HepG2 (cell line): ENCODE data around the gene TSPAN31. TPM values are rescaled to one million over a fixed set of nuclear protein-coding genes. Genes with fewer than 3 reads are reported as not detected.

Experiments
- ATAC-seq: fragments of 200-7000 bp; cut with Tn5 transposase; 3 replicates; pipeline ENCODE4 v1.9.1; 2020; ENCODE audit warnings: mild to moderate bottlenecking, moderate library complexity
- BruUV-seq: library from RNA; stranded (reverse); fragments of 400-500 nt; replicated peaks from 2 replicates; lab custom pipeline; 2021; lab: Mats Ljungman, UMichigan
- CTCF ChIA-PET: fragments of 300-600 bp; formaldehyde crosslinking; extraction: SDS; loops from one replicate; lab custom pipeline; 2021; ENCODE audit warnings: low total read pairs, inconsistent platforms, low intra/inter-chr PET ratio; lab: Yijun Ruan, JAX
- POLR2A ChIA-PET: fragments of 350-600 bp; sonication (Branson Sonifier 250); formaldehyde crosslinking; loops from one replicate; lab custom pipeline; 2020; ENCODE audit warnings: antibody characterized with exemption, inconsistent platforms; lab: Yijun Ruan, JAX
- DNase-seq: peaks from one replicate; pipeline ENCODE4 v3.0.0-alpha.2; 2015; ENCODE audit warnings: low spot score
- FAIRE-seq: peaks from 3 replicates; lab custom pipeline; 2011; peaks lifted over from hg19 to GRCh38; lab: Jason Lieb, UNC
- H2AFZ ChIP-seq: one replicate; pipeline ENCODE4 v1.6.1; 2011; ENCODE audit warnings: low read length, inconsistent platforms
- H3K27ac ChIP-seq: fragments of 300-600 bp; 3 replicates; pipeline ENCODE4 v1.8.0; 2011; ENCODE audit warnings: mixed run types, mild to moderate bottlenecking, mixed read lengths, low read length, inconsistent platforms; ENCODE audit not compliant: insufficient read depth; ENCODE audit errors: extremely low read length
- H3K27me3 ChIP-seq, 2 experiments: fragments of 200-600 bp in 1 of 2; 2 replicates in 1 of 2; 3 replicates in 1 of 2; pipeline versions ENCODE4 v1.6.0 to v1.8.0; 2011; ENCODE audit warnings: low read length in 2 of 2, mild to moderate bottlenecking in 2 of 2, moderate library complexity in 2 of 2, inconsistent platforms in 1 of 2; ENCODE audit not compliant: insufficient read depth in 2 of 2, control insufficient read depth in 1 of 2
- H3K36me3 ChIP-seq, 2 experiments: fragments of 200-600 bp in 1 of 2; replicated peaks in 1 of 2; 2 replicates in 1 of 2; 3 replicates in 1 of 2; pipeline versions ENCODE4 v1.5.1 to v1.8.0; 2011; ENCODE audit warnings: low read length in 2 of 2, inconsistent platforms in 1 of 2; ENCODE audit not compliant: insufficient read depth in 2 of 2, control insufficient read depth in 1 of 2
- H3K4me1 ChIP-seq: 2 replicates; pipeline ENCODE4 v1.5.1; 2012; ENCODE audit warnings: low read length, inconsistent platforms; ENCODE audit not compliant: insufficient read depth
- H3K4me2 ChIP-seq: 2 replicates; pipeline ENCODE4 v1.6.0; 2011; ENCODE audit warnings: low read depth, low read length, inconsistent platforms
- H3K4me3 ChIP-seq, 3 experiments: fragments of 200-600 bp in 1 of 3; sonication (generic), shearing (Covaris generic) in 1 of 3; replicated peaks in 1 of 3; 2 replicates each; pipeline ENCODE4 v1.5.1; 2011 to 2016; ENCODE audit warnings: low read length in 3 of 3, inconsistent platforms in 2 of 3, low read depth in 2 of 3, mild to moderate bottlenecking in 2 of 3, control low read depth in 1 of 3, mixed read lengths in 1 of 3; ENCODE audit not compliant: insufficient read depth in 1 of 3
- H3K79me2 ChIP-seq: one replicate; pipeline ENCODE4 v1.6.1; 2011; ENCODE audit warnings: low read length, inconsistent platforms; ENCODE audit not compliant: insufficient read depth
- H3K9ac ChIP-seq: 2 replicates; pipeline ENCODE4 v1.6.0; 2011; ENCODE audit warnings: mild to moderate bottlenecking, low read depth, low read length, inconsistent platforms; ENCODE audit not compliant: insufficient read depth
- H3K9me3 ChIP-seq: 2 replicates; pipeline ENCODE4 v1.5.1; 2012; ENCODE audit warnings: mild to moderate bottlenecking, low read length
- H4K20me1 ChIP-seq: 2 replicates; pipeline ENCODE4 v1.6.0; 2011; ENCODE audit warnings: inconsistent platforms, mild to moderate bottlenecking, low read length, moderate library complexity; ENCODE audit not compliant: insufficient read depth
- AGO2 ChIP-seq: fragments of 200-400 bp; formaldehyde crosslinking; optimal IDR thresholded peaks from 2 replicates; pipeline ENCODE3; 2017; ENCODE audit warnings: mild to moderate bottlenecking, low read depth, low read length, moderate library complexity
- AKAP8 ChIP-seq: sonication (generic); formaldehyde crosslinking; IDR thresholded peaks from 2 replicates; pipeline ENCODE4 v1.5.1; 2020; ENCODE audit warnings: mild to moderate bottlenecking, missing genetic modification reagents
- ATM ChIP-seq: fragments of 450-650 bp; IDR thresholded peaks from 2 replicates; pipeline ENCODE4 v1.7.1; 2017; ENCODE audit warnings: mild to moderate bottlenecking, borderline replicate concordance
- EP300 ChIP-seq, 3 experiments: sonication (generic) in 1 of 3; formaldehyde crosslinking in 1 of 3; IDR thresholded peaks; 2 replicates each; pipeline versions ENCODE4 v1.5.1 to v1.6.1; 2011 to 2020; ENCODE audit warnings: low read depth in 2 of 3, low read length in 2 of 3, borderline replicate concordance in 1 of 3, improper control_type of control experiment in 1 of 3, mild to moderate bottlenecking in 1 of 3, missing genetic modification reagents in 1 of 3, moderate library complexity in 1 of 3
- ISX ChIP-seq: sonication (generic); formaldehyde crosslinking; conservative IDR thresholded peaks from 2 replicates; pipeline ENCODE4 v1.5.0; 2020; ENCODE audit warnings: missing genetic modification reagents
- ZNF253 ChIP-seq: sonication (generic); formaldehyde crosslinking; IDR thresholded peaks from 2 replicates; pipeline ENCODE4 v1.8.0; 2022; ENCODE audit warnings: mild to moderate bottlenecking, missing genetic modification reagents, borderline replicate concordance
- ZNF598 ChIP-seq: sonication (generic); formaldehyde crosslinking; IDR thresholded peaks from 2 replicates; pipeline ENCODE4 v1.5.1; 2020; ENCODE audit warnings: mild to moderate bottlenecking, missing genetic modification reagents, borderline replicate concordance
- WGBS: methylation state at CpG from one replicate; pipeline ENCODE4 v1.1.6; 2017; ENCODE audit warnings: low lambda C conversion rate; 5-methylcytosine and 5-hydroxymethylcytosine counted together
- in situ Hi-C: cut with HindIII; loops from 2 replicates; pipeline ENCODE4 v1.10.0; 2017; ENCODE audit warnings: low pct_unique_long_range_greater_than_20kb; ENCODE audit not compliant: extremely low pct_ligation_motif_present
- intact Hi-C: fragments of 100-400 bp; cut with micrococcal nuclease; formaldehyde crosslinking; loops from one replicate; pipeline ENCODE4 v1.10.0; 2022; ENCODE audit not compliant: unreplicated experiment
- polyA plus RNA-seq, 8 experiments: library from polyadenylated mRNA; depleted of rRNA in 3 of 8; stranded (reverse) in 7 of 8; unstranded in 1 of 8; fragments of >200 nt; fragmentation: Illumina TruSeq in 4 of 8; extraction: Trizol in 4 of 8; gene quantifications; 2 replicates each; pipeline versions ENCODE4 v1.2.1 to v1.2.3, GENCODE V29; 2011 to 2016; ENCODE audit warnings: low read depth in 4 of 8, missing spikeins in 1 of 8, mixed read lengths in 1 of 8; ENCODE audit not compliant: insufficient read depth in 1 of 8
- total RNA-seq, 5 experiments: library from RNA; depleted of rRNA; stranded (reverse); fragments of >200 nt; fragmentation: Illumina TruSeq; extraction: Trizol; gene quantifications; 2 replicates each; pipeline ENCODE4 v1.2.3, GENCODE V29; 2016; ENCODE audit warnings: low read depth in 1 of 5
- TF ChIP-seq, protein P1 (sequence below): sonication (generic); formaldehyde crosslinking; IDR thresholded peaks from 2 replicates; pipeline ENCODE4 v1.8.1; 2023; ENCODE audit warnings: mild to moderate bottlenecking, moderate library complexity, missing genetic modification reagents
- TF ChIP-seq, protein P2 (sequence below): sonication (generic); formaldehyde crosslinking; IDR thresholded peaks from 2 replicates; pipeline ENCODE4 v1.9.0; 2021; ENCODE audit warnings: missing genetic modification reagents, mild to moderate bottlenecking, borderline replicate concordance

Gene TSPAN31
- total and polyA plus RNA-seq, 2 of the 13 experiments (the other 11 are each of a cell fraction or from before 2014, with no cell fraction given) = 10.4 to 24.6 TPM

DNA sequence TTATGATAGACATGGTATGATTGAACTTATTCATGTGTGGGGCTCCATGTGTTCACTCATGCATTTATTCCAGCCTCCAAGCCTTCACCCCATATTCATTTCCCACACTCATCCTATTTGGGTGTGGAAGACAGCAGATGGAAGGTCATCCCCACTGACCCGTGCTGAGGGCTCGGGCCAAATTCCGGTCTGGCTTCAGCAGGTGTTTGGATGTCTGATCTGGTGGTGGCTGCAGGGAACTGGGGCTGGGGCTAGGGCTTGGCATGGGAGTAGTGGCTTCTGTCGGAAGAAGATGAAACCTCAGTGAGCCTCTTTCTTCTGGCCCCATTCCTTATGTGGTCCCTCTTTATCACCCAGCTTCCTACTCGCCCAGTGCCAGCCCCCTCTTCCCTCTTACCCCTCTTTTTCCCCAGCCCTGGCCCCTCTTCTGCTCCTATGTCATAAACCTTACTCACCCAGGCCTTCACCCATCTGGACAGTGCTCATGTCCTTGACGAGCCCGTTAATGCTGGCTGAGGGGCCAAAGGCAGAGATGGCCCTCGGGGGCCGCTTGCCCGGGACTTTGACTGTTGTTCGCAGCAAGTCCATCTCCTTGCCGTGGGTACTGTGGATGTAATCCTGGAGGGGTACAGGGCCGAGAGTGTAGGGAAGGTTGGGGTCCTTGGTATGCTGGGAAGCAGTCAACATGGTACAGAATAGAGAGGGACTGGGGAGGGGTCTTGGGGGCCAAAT lies 14.3 kb upstream of the TSPAN31 start:
- no peaks in the 10 kb centered on the region for H3K36me3 ChIP-seq
- no peak overlapping the region for H3K4me2 ChIP-seq
- peaks cover 2 to 38% of the 10 kb centered on the region in 2 experiments; a peak in 4 of 5 replicates for H3K27me3 ChIP-seq
- DNase-seq (no peak), FAIRE-seq (no peak), ATAC-seq (no peak)
- TF ChIP-seq AKAP8 (no peak), ATM (no peak), ISX (CRISPR knock-in tag) (no peak), EP300 (IDR thresholded peaks at IDR 0.05; ENCODE audit: low read depth in 2 of 2, low read length in 2 of 2) (no peak), EP300 (CRISPR knock-in tag; IDR thresholded peaks at IDR 0.05; ENCODE audit: borderline replicate concordance) (no peak), ZNF253 (no peak), AGO2 (no peak), ZNF598 (CRISPR knock-in tag) (no peak)
- TF ChIP-seq, protein P1, sequence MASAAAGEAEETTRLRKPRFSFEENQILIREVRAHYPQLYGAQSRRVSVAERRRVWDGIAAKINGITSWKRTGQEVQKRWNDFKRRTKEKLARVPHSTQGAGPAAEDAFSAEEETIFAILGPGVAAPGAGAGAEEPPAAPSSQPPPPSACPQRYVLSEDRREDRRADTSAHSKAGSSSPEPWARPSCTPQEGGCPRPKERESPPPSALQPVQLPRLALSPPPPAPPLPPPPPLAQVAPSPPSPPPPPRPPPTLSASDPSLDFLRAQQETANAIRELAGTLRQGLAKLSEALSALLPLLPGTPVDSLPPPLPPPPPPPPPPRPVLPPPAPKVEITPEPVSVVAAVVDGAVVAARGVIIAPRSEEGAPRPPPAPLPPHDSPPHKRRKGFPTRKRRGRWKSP (CRISPR knock-in tag) = no peak
- TF ChIP-seq, protein P2, sequence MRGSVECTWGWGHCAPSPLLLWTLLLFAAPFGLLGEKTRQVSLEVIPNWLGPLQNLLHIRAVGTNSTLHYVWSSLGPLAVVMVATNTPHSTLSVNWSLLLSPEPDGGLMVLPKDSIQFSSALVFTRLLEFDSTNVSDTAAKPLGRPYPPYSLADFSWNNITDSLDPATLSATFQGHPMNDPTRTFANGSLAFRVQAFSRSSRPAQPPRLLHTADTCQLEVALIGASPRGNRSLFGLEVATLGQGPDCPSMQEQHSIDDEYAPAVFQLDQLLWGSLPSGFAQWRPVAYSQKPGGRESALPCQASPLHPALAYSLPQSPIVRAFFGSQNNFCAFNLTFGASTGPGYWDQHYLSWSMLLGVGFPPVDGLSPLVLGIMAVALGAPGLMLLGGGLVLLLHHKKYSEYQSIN = no peak
- BruUV-seq = no TSS peak
- POLR2A ChIA-PET = no interaction called here
- H3K9ac ChIP-seq = no peak overlapping the region
- H3K9me3 ChIP-seq = no peaks in the 10 kb centered on the region
- peaks cover 18% of the 10 kb centered on the region for H3K4me1 ChIP-seq
- in situ Hi-C loops = no loop called here
- H4K20me1 ChIP-seq = no peaks in the 10 kb centered on the region
- 17% methylated on average over 13 of the region's 13 CpGs for WGBS
- intact Hi-C loops = no loop called here
- CTCF ChIA-PET = no interaction called here
- no peaks in the 10 kb centered on the region for H3K79me2 ChIP-seq
- no peak overlapping the region for H2AFZ ChIP-seq
- H3K4me3 ChIP-seq = no peak overlapping the region
- H3K27ac ChIP-seq = no peak overlapping the region
